Activated effector memory CD4-positive, alpha-beta T cell treated with Interleukin-2 at 50 U/mL for 16 hours (primary cell): Measurements from ENCODE around the gene FAF1.
"Not testable (repeated sequence)": the region's sequence is repeated elsewhere in the genome, so short reads cannot be mapped to it uniquely, and the experiment has no call there.

Experiments
- DNase-seq: peaks from one replicate; pipeline ENCODE4 v3.0.0-alpha.2; 2020

The FAF1 gene

DNA sequence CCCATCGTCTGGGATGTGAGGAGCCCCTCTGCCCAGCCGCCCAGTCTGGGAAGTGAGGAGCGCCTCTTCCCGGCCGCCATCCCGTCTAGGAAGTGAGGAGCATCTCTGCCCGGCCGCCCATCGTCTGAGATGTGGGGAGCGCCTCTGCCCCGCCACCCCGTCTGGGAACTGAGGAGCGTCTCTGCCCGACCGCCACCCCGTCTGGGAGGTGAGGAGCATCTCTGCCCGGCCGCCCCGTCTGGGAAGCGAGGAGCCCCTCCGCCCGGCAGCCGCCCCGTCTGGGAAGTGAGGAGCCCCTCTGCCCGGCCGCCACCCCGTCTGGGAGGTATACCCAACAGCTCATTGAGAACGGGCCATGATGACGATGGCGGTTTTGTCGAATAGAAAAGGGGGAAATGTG, 7.5 kb downstream of the FAF1 start:
- DNase-seq = not testable (repeated sequence)

DNA sequence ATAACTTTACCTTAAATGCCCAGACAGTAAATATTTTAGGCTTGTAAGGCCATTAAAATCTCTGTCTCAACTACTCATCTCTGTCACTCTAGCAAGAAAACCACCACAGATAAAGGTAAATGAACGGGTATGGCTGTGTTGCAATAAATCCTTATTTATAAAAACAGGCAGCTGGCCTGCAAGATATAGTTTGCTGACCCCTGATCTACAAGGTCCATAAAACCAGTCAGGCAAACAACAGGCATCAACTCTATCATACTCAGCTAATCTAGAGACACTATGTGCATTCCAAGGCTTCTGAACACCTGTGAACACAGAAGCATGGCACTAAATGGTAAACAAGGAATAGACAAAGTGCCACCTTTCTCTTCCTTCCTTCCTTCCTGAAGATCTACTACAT, 9.7 kb downstream of the FAF1 start:
- no peak for DNase-seq

DNA sequence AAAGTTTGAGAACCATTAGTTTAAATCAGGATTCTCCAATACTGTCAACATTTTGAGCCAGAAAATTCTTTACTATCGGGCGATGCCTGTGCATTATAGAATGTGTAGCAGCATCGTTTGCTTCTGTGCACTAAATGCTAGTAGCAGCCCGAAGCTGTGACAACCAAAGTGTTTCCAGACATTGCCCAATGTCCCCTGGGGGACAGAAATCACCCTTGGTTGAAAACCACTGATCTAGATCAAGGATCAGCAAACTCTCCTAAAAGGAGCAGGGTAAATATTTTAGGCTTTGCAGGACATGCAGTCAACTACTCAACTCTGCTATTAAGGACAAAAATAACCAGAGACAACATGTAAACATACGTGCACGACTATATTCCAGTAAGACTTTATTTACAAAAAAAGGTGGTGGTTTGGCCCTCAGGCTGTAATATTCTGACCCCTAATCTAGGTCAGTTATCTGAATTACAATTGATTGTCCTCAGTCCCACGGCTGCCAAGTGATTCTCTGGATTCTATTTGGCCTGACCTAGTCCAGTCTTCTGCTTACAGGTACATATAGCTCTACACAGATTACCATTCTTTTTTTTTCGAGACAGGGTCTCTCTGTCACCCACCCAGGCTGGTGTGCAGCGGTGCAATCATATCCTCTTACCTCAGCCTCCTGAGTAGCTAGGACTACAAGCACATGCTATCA, 10.6 kb downstream of the FAF1 start:
- no peak for DNase-seq

DNA sequence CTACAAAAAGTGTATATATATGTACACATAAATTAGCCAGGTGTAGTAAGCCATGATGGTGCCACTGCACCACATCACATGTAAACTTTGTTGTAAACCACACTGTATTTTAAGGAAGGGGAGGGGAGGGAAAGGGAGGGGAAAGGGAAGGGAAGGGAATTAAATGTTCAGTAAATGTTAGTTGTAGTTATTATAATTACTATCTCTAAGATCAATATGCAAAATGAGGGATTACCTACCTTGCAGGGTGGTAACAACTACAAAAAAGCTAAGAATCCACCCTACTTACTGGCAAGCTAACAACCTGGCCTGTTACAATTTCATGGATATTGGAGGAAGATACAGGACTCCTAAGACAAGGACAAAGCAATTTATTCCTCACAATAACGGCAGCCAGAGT, 17.7 kb downstream of the FAF1 start:
- no peak for DNase-seq

DNA sequence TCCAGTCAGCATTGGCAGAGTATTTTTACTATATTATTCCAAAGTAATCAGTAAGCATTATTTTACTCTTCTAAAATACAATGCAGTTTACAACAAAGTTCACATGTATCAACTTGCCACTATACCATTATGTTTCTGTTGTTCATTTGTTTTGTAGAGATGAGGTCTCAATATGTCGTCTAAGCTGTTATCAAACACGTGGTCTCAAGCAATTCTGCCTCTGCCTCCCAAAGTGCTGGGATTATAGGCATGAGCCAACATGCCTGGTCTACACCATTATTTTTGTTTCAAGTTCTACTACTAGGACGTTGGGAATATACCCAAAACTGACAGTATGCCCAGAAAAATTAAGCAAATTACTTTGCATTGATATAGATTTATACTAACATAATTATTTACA, 19.8 kb downstream of the FAF1 start:
- no peak for DNase-seq

DNA sequence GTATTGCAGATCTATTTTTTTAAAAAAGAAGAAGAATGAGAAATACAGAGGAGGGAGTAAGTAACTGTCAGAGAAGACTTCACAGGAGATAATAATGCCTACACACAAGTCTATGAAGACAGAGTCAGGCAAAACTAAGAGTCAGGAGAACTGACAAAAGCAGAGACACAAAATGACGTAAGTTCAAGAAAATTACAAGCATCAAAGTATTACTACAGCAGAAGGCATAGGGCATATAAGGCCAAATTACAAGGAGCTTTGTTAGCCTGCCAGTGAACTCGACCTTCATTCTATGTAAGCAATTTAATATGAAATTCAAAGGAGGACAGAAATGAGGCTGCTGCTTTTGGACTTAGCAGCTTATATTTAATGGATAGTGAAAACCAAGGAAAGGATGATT, 23.7 kb downstream of the FAF1 start:
- no peak for DNase-seq

DNA sequence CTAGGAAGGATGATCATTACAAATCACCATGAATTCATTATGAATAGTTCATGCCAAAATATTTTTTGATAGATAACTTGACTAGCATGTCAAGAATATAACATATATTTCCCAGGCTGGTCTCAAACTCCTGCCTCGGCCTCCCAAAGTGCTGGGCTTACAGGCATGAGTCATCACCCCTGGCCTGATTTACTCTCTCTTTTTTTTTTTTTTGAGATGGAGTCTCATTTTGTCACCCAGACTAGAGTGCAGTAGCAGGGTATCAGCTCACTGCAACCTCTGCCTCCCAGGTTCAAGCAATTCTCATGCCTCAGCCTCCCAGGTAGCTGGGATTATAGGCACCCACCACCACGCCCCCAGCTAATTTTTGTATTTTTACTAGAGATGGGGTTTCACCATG, 24.8 kb downstream of the FAF1 start:
- not testable (repeated sequence) for DNase-seq

DNA sequence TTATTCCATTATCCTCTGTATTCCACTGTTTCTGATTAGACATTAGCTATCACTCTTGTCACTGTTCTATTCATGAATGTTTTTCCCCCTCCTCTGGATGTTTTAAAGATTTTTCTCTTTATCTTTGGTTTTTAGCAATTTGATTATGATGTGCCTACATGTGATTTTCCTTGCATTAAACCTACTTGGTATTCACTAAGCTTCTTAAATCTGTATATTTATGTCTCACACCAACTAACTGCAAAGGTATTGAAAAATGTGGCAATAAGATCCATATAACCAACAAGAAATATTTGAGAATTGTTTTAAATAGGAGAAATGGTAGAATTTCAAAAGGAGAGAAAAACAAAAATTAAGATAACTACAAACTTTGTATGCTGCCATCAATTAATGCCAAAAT, 25.2 kb downstream of the FAF1 start:
- no peak for DNase-seq

DNA sequence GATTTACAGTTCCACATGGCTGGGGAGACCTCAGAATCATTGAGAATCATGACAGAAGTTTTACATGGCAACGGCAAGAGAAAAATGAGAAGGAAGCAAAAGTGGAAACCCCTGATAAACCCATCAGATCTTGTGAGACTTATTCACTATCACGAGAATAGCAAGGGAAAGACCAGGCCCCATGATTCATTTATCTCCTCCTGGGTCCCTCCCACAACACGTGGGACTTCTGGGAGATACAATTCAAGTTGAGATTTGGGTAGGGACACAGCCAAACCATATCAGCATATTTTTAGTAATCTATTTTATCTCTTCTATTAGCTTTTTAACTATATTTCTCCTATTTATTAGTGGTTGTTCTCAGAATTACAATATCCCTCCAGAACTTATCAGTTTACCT, 26.3 kb downstream of the FAF1 start:
- DNase-seq = not testable (repeated sequence)

DNA sequence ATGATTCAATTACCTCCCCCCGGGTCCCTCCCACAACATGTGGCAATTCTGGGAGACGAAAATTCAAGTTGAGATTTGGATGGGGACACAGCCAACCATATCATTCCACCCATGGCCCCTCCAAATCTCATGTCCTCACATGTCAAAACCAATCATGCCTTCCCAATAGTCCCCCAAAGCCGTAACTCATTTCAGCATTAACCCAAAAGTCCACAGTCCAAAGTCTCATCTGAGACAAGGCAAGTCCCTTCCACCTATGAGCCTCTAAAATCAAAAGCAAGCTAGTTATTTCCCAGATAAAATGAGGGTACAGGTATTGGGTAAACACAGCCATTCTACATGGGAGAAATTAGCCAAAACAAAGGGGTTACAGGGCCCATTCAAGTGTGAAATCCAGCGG, 28.0 kb downstream of the FAF1 start:
- DNase-seq = not testable (repeated sequence)

DNA sequence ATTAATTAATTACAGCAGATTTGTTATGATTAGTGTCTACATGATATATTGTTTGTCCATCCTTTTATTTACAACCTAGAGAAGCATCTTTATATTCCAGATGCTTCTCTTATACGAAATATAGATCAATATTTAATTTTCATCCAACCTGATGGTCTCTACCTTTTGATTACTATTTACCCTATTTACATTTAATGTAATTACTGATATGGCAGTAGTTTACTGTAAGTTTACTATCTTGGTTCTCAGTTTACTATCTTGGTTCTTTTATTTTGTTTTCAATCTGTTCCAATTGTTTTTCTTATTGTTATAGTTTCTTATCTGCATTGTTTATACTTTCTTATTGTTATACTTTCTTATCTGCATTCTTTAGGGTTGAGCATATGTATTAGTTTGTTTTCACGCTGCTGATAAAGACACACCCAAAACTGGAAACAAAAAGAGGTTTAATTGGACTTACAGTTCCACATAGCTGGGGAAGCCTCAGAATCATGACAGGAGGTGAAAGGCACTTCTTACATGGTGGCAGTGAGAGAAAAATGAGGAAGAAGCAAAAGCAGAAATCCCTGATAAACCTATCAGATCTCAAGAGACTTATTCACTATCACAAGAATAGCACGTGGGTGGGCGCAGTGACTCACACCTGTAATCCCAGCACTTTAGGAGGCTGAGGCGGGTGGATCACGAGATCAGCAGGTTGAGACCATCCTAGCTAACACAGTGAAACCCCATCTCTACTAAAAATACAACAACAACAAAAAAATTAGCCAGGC, 28.9 kb downstream of the FAF1 start:
- DNase-seq = no peak

DNA sequence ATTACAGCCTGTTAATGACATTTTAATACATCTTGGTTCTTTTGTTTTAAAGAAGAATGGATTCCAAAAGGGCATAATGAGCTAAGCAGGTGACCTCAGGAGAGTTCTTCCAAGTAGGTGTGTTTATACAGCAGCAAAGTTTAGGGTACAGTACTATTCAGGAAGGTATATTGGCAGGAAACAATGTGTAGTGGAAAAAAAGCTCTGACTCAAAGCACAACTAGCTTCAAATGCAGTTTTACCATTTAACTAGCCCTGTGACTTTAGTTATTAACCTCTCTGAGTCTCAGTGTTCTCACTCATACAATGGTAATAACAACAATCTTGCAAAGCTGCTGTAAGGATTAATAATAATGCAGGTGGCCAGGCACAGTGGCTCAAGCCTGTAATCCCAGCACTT, 29.9 kb downstream of the FAF1 start:
- no peak for DNase-seq

DNA sequence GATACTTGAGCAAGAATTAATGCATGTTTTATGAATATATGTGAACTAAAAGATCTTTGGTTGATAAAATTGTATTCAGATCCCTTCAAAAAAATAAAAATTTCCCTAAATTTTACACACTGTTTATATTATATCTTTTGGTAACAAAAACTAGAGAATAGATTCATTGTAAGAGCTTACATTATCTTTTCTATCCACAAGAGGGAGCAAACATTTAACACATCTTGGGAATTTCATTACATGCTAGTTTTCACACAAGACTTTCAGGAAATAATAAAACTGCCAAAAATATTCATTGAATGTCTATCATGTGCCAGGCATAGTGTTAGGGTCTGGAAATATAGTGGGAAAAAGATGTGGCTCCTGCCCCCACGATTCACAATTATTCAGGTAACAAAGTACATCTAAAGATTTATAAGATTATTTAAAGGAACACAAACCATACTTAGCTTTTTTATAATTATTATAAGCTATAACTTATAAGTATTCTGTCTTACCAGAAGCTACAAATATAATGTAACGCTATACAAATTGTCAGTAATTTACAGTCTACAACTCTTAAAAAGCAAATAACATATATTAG, 30.6 kb downstream of the FAF1 start:
- no peak for DNase-seq

DNA sequence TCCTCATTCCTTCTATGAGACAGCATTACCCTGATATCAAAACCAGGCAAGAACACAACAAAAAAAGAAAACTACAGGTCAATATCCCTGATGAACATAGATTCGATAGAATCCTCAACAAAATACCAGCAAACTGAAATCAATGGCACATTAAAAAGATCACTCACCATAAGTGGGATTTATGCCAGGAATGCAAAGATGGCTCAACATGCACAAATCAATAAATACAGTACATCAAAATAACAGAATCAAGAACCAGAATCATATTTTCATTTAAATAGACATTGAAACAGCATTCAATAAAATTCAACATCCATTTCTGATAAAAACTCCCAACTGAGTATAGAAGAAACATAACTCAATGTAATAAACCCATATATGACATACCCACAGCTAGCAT, 36.5 kb downstream of the FAF1 start:
- DNase-seq = no peak

DNA sequence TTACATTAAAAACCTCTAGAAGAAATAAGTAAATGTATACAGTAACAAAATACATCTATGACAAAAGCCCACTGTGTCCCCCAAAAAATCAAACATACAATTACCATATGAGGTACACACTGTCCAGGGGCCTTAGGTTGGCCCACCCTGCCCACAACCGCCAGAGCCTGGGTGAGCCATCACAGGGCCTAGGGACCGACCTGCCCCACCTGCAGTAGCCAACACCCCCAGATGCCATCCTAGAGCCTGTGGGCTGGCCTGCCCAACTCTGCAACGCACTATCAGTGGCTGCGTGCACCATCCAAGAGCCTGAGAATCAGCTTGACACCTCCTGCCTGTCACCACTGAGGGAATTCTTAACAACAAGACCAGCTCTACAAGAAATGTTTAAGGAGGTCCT, 39.0 kb downstream of the FAF1 start:
- DNase-seq = no peak

DNA sequence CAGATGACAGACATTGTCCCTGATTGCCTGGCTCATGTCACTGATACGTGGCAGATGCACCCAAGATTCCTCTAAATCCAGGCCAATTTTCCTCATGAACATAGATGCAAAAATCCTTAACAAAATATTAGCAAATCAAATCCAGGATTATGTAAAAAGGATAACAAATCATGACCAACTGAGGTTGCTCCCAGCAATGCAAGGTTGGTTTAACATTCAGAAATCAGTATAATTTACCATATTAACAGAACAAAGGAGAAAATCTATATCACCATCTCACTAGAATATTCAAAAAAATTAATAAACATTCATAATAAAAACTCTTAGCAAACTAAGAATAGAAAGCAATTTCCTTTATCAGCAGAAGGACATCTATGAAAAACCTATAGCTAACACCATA, 39.7 kb downstream of the FAF1 start:
- DNase-seq = no peak

DNA sequence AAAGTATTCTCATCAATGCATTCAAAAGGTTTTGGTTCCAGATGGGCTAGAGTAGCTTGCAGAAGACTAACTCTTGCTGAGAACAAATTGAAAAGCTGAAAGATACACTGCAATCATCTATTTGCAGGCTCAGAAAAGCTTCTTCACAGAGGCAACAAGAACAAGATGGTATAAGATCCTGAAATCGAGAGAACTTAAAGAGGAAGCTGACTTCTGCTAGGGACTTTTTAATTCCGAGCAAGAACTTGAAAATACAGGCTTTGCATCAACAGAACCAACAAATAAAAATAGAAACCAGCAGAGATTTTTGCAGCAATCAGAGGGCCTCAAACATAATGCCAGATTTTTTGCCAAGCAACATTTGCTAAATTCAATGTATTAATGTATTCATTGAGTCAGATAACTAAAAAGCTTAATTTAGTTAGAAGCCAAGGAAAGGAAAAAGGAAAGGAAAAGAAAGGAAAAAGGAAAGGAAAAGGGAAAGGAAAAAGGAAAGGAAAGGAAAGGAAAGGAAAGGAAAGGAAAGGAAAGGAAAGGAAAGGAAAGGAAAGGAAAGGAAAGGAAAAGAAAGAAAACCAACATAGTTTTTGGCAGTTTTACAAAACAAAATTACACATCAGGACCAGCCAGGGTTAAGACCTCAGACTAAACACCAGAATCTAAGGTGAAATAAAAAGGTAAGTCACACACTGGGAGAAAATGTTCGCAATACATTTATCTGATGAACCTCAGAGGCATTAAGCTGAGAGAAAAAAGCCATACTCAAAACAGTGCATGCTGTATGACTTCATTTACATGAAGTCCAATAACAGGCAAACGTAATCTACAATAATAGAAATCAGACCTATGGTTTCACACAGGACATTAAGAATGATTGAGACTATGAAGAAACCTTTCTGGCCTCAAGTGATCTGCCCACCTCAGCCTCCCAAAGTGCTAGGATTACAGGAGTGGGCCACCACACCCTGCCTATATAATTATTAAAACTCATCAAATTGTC, 42.6 kb downstream of the FAF1 start:
- DNase-seq = no peak

DNA sequence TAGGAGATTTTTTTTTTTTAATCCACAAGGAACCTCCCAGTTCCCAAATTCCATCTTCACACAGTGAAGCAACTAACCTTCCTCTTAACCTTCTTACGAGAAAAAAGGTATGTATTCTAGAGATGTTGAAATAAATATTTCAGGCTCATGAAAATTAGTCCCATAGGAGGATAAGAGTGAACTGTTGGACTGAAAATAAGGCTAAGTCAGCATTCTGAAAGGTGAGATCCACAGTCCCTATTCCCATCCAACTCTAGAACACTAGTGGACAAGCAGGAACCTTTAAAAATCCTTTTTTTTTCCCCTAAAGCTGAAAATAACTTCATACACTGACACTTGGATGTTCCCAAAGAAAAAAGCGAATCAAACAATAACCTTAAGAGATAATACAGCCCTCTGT, 44.4 kb downstream of the FAF1 start:
- no peak for DNase-seq

DNA sequence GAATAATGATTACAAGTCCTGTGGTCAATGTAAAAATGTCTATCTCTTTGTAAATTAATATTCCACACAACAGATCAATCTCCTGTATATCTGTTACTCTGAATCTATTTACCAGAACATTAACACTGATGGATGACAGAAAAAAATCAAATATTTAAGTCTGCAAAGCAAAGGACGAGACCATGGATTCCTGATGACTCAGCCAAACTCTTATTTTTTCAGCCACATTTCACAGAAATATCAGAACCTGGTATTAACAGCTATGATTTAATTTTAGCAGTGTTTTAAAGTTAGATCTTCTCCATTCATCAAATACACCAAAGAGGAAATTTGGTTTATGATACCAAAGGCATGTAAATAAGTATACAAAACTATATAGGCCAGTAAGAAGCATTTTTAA, 46.1 kb downstream of the FAF1 start:
- no peak for DNase-seq

DNA sequence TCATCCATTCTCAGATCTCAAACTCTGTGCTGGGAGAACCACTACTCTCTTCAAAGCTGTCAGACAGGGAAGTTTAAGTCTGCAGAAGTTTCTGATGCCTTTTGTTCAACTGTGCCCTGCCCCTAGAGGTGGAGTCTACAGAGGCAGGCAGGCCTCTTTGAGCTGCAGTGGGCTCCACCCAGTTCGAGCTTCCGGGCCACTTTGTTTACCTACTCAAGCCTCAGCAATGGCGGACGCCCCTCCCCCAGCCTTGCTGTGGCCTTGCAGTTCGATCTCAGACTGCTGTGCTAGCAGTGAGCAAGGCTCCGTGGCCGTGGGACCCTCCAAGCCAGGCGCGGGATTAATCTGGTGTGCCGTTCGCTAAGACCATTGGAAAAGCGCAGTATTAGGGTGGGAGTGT, 49.7 kb downstream of the FAF1 start:
- not testable (repeated sequence) for DNase-seq

DNA sequence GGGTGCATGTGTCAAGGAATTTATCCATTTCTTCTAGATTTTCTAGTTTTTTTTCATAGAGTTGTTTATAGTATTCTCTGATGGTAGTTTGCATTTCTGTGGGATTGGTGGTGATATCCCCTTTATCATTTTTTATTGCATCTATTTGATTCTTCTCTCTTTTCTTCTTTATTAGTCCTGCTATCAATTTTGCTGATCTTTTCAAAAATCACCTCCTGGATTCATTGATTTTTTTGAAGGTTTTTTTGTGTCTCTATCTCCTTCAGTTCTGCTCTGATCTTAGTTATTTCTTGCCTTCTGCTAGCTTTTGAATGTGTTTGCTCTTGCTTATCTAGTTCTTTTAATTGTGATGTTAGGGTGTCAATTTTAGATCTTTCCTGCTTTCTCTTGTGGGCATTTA, 52.5 kb downstream of the FAF1 start:
- DNase-seq = not testable (repeated sequence)

DNA sequence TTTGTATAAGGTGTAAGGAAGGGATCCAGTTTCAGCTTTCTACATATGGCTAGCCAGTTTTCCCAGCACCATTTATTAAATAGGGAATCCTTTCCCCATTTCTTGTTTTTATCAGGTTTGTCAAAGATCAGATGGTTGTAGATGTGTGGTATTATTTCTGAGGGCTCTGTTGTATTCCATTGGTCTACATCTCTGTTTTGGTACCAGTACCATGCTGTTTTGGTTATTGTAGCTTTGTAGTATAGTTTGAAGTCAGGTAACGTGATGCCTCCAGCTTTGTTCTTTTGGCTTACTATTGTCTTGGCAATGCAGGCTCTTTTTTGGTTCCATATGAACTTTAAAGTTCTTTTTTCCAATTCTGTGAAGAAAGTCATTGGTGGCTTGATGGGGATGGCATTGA, 54.0 kb downstream of the FAF1 start:
- not testable (repeated sequence) for DNase-seq

DNA sequence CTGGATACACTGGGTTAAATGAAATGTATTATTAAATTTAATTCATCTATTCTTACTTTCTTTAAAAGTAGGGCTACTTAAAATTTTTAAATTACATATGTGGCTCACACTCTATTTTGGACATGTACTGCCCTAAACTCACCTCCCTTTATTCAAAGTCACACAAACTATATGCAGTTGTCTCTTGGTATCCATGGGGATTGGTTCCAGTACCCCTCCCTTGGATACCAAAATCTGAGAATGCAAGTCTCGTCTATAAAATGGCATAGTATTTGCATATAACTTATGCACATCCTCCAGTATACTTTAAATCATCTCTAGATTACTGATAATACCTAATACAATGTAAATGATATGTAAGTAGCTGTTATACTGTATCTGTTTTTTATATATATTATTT, 57.6 kb downstream of the FAF1 start:
- no peak for DNase-seq
